HepG2 (cell line): ENCODE data around the gene TRIO. TPM values are rescaled to one million over a fixed set of nuclear protein-coding genes. Genes with fewer than 3 reads are reported as not detected.
A peak's percentile ranks its signal among the peaks of the same experiment; 100 is the strongest.

Source experiments
- ATAC-seq: fragments of 200-7000 bp; cut with Tn5 transposase; 3 replicates; pipeline ENCODE4 v1.9.1; 2020; ENCODE audit warnings: mild to moderate bottlenecking, moderate library complexity
- BruUV-seq: library from RNA; stranded (reverse); fragments of 400-500 nt; replicated peaks from 2 replicates; lab custom pipeline; 2021; lab: Mats Ljungman, UMichigan
- CTCF ChIA-PET: fragments of 300-600 bp; formaldehyde crosslinking; extraction: SDS; loops from one replicate; lab custom pipeline; 2021; ENCODE audit warnings: low total read pairs, inconsistent platforms, low intra/inter-chr PET ratio; lab: Yijun Ruan, JAX
- POLR2A ChIA-PET: fragments of 350-600 bp; sonication (Branson Sonifier 250); formaldehyde crosslinking; loops from one replicate; lab custom pipeline; 2020; ENCODE audit warnings: antibody characterized with exemption, inconsistent platforms; lab: Yijun Ruan, JAX
- DNase-seq: peaks from one replicate; pipeline ENCODE4 v3.0.0-alpha.2; 2015; ENCODE audit warnings: low spot score
- FAIRE-seq: peaks from 3 replicates; lab custom pipeline; 2011; peaks lifted over from hg19 to GRCh38; lab: Jason Lieb, UNC
- H2AFZ ChIP-seq: one replicate; pipeline ENCODE4 v1.6.1; 2011; ENCODE audit warnings: low read length, inconsistent platforms
- H3K27ac ChIP-seq: fragments of 300-600 bp; 3 replicates; pipeline ENCODE4 v1.8.0; 2011; ENCODE audit warnings: mixed run types, mild to moderate bottlenecking, mixed read lengths, low read length, inconsistent platforms; ENCODE audit not compliant: insufficient read depth; ENCODE audit errors: extremely low read length
- H3K27me3 ChIP-seq, 2 experiments: fragments of 200-600 bp in 1 of 2; 2 replicates in 1 of 2; 3 replicates in 1 of 2; pipeline versions ENCODE4 v1.6.0 to v1.8.0; 2011; ENCODE audit warnings: low read length in 2 of 2, mild to moderate bottlenecking in 2 of 2, moderate library complexity in 2 of 2, inconsistent platforms in 1 of 2; ENCODE audit not compliant: insufficient read depth in 2 of 2, control insufficient read depth in 1 of 2
- H3K36me3 ChIP-seq, 2 experiments: fragments of 200-600 bp in 1 of 2; replicated peaks in 1 of 2; 2 replicates in 1 of 2; 3 replicates in 1 of 2; pipeline versions ENCODE4 v1.5.1 to v1.8.0; 2011; ENCODE audit warnings: low read length in 2 of 2, inconsistent platforms in 1 of 2; ENCODE audit not compliant: insufficient read depth in 2 of 2, control insufficient read depth in 1 of 2
- H3K4me1 ChIP-seq: 2 replicates; pipeline ENCODE4 v1.5.1; 2012; ENCODE audit warnings: low read length, inconsistent platforms; ENCODE audit not compliant: insufficient read depth
- H3K4me2 ChIP-seq: 2 replicates; pipeline ENCODE4 v1.6.0; 2011; ENCODE audit warnings: low read depth, low read length, inconsistent platforms
- H3K4me3 ChIP-seq, 3 experiments: fragments of 200-600 bp in 1 of 3; sonication (generic), shearing (Covaris generic) in 1 of 3; replicated peaks in 1 of 3; 2 replicates each; pipeline ENCODE4 v1.5.1; 2011 to 2016; ENCODE audit warnings: low read length in 3 of 3, inconsistent platforms in 2 of 3, low read depth in 2 of 3, mild to moderate bottlenecking in 2 of 3, control low read depth in 1 of 3, mixed read lengths in 1 of 3; ENCODE audit not compliant: insufficient read depth in 1 of 3
- H3K79me2 ChIP-seq: one replicate; pipeline ENCODE4 v1.6.1; 2011; ENCODE audit warnings: low read length, inconsistent platforms; ENCODE audit not compliant: insufficient read depth
- H3K9ac ChIP-seq: 2 replicates; pipeline ENCODE4 v1.6.0; 2011; ENCODE audit warnings: mild to moderate bottlenecking, low read depth, low read length, inconsistent platforms; ENCODE audit not compliant: insufficient read depth
- H3K9me3 ChIP-seq: 2 replicates; pipeline ENCODE4 v1.5.1; 2012; ENCODE audit warnings: mild to moderate bottlenecking, low read length
- H4K20me1 ChIP-seq: 2 replicates; pipeline ENCODE4 v1.6.0; 2011; ENCODE audit warnings: inconsistent platforms, mild to moderate bottlenecking, low read length, moderate library complexity; ENCODE audit not compliant: insufficient read depth
- AHR ChIP-seq: IDR thresholded peaks from 2 replicates; pipeline ENCODE4 v1.6.1; 2018; ENCODE audit warnings: missing genetic modification reagents, missing compliant biosample characterization
- ATM ChIP-seq: fragments of 450-650 bp; IDR thresholded peaks from 2 replicates; pipeline ENCODE4 v1.7.1; 2017; ENCODE audit warnings: mild to moderate bottlenecking, borderline replicate concordance
- DMAP1 ChIP-seq: IDR thresholded peaks from 2 replicates; pipeline ENCODE4 v1.6.1; 2016
- HOXA7 ChIP-seq: sonication (generic); formaldehyde crosslinking; IDR thresholded peaks from 2 replicates; pipeline ENCODE4 v1.8.1; 2022; ENCODE audit warnings: mild to moderate bottlenecking, missing genetic modification reagents, moderate library complexity
- RNF2 ChIP-seq: fragments of 450-650 bp; conservative IDR thresholded peaks from 2 replicates; pipeline ENCODE4 v1.6.1; 2016; ENCODE audit warnings: low read depth
- TOPORS ChIP-seq: sonication (generic); formaldehyde crosslinking; IDR thresholded peaks from 2 replicates; pipeline ENCODE4 v1.8.0; 2023; ENCODE audit warnings: mild to moderate bottlenecking, missing genetic modification reagents
- YEATS4 ChIP-seq: sonication (generic); formaldehyde crosslinking; IDR thresholded peaks from 2 replicates; pipeline ENCODE4 v1.4.0; 2020; ENCODE audit warnings: missing genetic modification reagents, borderline replicate concordance
- ZFP37 ChIP-seq: sonication (generic); formaldehyde crosslinking; IDR thresholded peaks from 2 replicates; pipeline ENCODE4 v1.4.0; 2020; ENCODE audit warnings: missing genetic modification reagents, borderline replicate concordance
- ZNF878 ChIP-seq: sonication (generic); formaldehyde crosslinking; IDR thresholded peaks from 2 replicates; pipeline ENCODE4 v1.8.1; 2023; ENCODE audit warnings: mild to moderate bottlenecking, missing genetic modification reagents, moderate library complexity
- WGBS: methylation state at CpG from one replicate; pipeline ENCODE4 v1.1.6; 2017; ENCODE audit warnings: low lambda C conversion rate; 5-methylcytosine and 5-hydroxymethylcytosine counted together
- in situ Hi-C: cut with HindIII; loops from 2 replicates; pipeline ENCODE4 v1.10.0; 2017; ENCODE audit warnings: low pct_unique_long_range_greater_than_20kb; ENCODE audit not compliant: extremely low pct_ligation_motif_present
- intact Hi-C: fragments of 100-400 bp; cut with micrococcal nuclease; formaldehyde crosslinking; loops from one replicate; pipeline ENCODE4 v1.10.0; 2022; ENCODE audit not compliant: unreplicated experiment
- polyA plus RNA-seq, 8 experiments: library from polyadenylated mRNA; depleted of rRNA in 3 of 8; stranded (reverse) in 7 of 8; unstranded in 1 of 8; fragments of >200 nt; fragmentation: Illumina TruSeq in 4 of 8; extraction: Trizol in 4 of 8; gene quantifications; 2 replicates each; pipeline versions ENCODE4 v1.2.1 to v1.2.3, GENCODE V29; 2011 to 2016; ENCODE audit warnings: low read depth in 4 of 8, missing spikeins in 1 of 8, mixed read lengths in 1 of 8; ENCODE audit not compliant: insufficient read depth in 1 of 8
- total RNA-seq, 5 experiments: library from RNA; depleted of rRNA; stranded (reverse); fragments of >200 nt; fragmentation: Illumina TruSeq; extraction: Trizol; gene quantifications; 2 replicates each; pipeline ENCODE4 v1.2.3, GENCODE V29; 2016; ENCODE audit warnings: low read depth in 1 of 5
- TF ChIP-seq, protein P1 (sequence below): sonication (generic); formaldehyde crosslinking; IDR thresholded peaks from 2 replicates; pipeline ENCODE4 v1.8.1; 2023; ENCODE audit warnings: mild to moderate bottlenecking, inconsistent platforms, moderate library complexity, missing genetic modification reagents, borderline replicate concordance
- TF ChIP-seq, protein P2 (sequence below): sonication (generic); formaldehyde crosslinking; IDR thresholded peaks from 2 replicates; pipeline ENCODE4 v1.5.0; 2020; ENCODE audit warnings: missing genetic modification reagents

The TRIO gene
- total and polyA plus RNA-seq, 2 of the 13 experiments (the other 11 are each of a cell fraction or from before 2014, with no cell fraction given), result 45.2 to 45.9 TPM

DNA sequence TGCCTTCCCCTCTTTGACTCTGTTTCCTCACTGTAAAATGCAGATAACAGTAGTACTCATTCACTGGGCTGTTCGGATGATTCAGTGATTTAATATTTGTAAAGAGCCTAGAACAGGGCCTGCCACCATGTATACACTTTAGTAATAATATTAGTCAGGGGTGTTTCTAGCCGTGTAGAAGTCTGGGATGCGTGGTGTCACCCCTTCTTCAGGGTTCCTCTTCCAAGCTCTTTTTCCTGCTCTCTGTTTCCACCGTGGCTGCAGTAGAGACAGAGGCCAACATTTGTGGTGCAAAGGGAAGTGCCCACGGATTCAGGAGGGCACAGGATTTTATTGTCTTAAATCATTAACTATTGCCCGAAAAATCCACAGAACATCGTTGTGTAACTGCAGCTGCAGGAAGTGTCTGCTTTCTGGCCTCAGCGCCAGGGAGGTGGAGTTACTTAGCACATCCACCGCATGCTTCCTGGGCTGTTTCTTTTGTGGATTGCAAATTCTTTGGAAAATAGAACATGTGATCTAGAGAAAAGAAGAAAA, 61.7 kb downstream of the TRIO start (continued):
- TF ChIP-seq HOXA7 (no peak), RNF2 (no peak)

DNA sequence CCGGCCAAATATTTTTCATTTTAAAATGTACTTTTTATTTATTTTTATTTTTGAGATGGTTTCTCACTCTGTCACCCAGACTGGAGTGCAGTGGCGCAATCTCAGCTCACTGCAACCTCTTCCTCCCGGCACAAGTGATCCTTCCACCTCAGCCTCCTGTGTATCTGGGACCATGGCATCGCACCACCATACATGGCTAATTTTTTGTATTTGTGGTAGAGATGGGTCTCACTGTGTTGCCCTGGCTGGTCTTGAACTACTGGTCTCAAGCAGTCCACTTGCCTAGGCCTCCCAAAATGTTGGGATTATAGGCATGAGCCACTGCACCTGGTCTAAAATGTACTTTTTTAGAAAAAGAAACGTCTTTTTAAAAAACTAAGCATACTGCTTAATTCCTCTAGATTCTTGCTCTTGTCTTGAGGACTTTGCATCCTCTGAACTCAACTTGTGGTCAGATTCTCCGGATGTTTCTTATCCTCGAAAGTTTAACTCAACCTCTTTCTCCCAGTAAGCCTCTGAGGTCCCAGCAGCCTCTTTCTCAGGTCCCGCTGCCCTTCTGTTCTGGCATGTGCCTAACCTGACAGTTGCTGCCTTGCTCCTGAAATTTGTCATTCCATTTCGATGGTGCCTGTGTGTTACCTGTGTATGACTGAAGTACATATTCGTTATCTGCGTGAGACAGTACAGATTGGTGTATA, 63.0 kb downstream of the TRIO start:
- in situ Hi-C loops, result no loop called here
- Histone ChIP-seq H4K20me1 (no peaks in the 10 kb centered on the region), H3K27me3 (no peaks in the 10 kb centered on the region), H3K4me3 (no peak overlapping the region), H3K79me2 (peaks cover 89% of the 10 kb centered on the region), H3K9me3 (no peaks in the 10 kb centered on the region), H3K27ac (peak overlapping the region; percentile 17), H2AFZ (no peak overlapping the region), H3K9ac (no peak overlapping the region), H3K36me3 (no peaks in the 10 kb centered on the region), H3K4me2 (no peak overlapping the region), H3K4me1 (peaks cover 87% of the 10 kb centered on the region)
- no peak for DNase-seq
- no TSS peak for BruUV-seq
- no peak for ATAC-seq
- no peak for TF ChIP-seq DMAP1
- TF ChIP-seq, protein P1, sequence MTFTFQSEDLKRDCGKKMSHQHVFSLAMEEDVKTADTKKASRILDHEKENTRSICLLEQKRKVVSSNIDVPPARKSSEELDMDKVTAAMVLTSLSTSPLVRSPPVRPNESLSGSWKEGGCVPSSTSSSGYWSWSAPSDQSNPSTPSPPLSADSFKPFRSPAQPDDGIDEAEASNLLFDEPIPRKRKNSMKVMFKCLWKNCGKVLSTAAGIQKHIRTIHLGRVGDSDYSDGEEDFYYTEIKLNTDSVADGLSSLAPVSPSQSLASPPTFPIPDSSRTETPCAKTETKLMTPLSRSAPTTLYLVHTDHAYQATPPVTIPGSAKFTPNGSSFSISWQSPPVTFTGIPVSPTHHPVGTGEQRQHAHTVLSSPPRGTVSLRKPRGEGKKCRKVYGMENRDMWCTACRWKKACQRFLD (CRISPR knock-in tag), result no peak
- TF ChIP-seq ZFP37 (CRISPR knock-in tag), result no peak
- TF ChIP-seq TOPORS (CRISPR knock-in tag), result no peak
- no peak for TF ChIP-seq YEATS4
- TF ChIP-seq, protein P2, sequence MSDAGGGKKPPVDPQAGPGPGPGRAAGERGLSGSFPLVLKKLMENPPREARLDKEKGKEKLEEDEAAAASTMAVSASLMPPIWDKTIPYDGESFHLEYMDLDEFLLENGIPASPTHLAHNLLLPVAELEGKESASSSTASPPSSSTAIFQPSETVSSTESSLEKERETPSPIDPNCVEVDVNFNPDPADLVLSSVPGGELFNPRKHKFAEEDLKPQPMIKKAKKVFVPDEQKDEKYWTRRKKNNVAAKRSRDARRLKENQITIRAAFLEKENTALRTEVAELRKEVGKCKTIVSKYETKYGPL, result no peak
- TF ChIP-seq ZNF878 (CRISPR knock-in tag), result no peak
- no peak for TF ChIP-seq AHR (CRISPR knock-in tag)
- no peak for TF ChIP-seq ATM
- 92% methylated on average over 11 of the region's 11 CpGs for WGBS
- POLR2A ChIA-PET, result no interaction called here
- intact Hi-C loops, result loop anchor here (5.0 kb wide), 1 partner anchor 34 kb away; no protein-coding TSS in a partner anchor
- FAIRE-seq, result no peak
- CTCF ChIA-PET, result no interaction called here
